Heart left ventricle (tissue), 16 donors: ENCODE results near the gene ABCB9. TPM values are rescaled to one million over a fixed set of nuclear protein-coding genes. Genes with fewer than 3 reads are reported as not detected.
A peak's percentile ranks its signal among the peaks of the same experiment; 100 is the strongest.

Source experiments
- ATAC-seq, 4 donors: fragments of 200-7000 bp; cut with Tn5 transposase; one replicate each; pipeline ENCODE4 v1.9.1; 2020 to 2022; ENCODE audit warnings: moderate library complexity in 4 of 4, mild to moderate bottlenecking in 3 of 4, moderate number of reproducible peaks in 1 of 4
- DNase-seq, 5 donors: peaks; one replicate each; pipeline ENCODE4 v3.0.0-alpha.2; 2020
- H3K27ac ChIP-seq, 12 donors: fragments of 200-600 bp; sonication (generic) in 4 of 12; one replicate each; pipeline versions ENCODE4 v1.5.0 to v1.8.0; 2016 to 2022; ENCODE audit warnings: mild to moderate bottlenecking in 2 of 12
- H3K27me3 ChIP-seq, 9 donors: fragments of 200-600 bp; sonication (generic) in 2 of 9; one replicate each; pipeline versions ENCODE4 v1.5.1 to v1.8.0; 2016 to 2022; ENCODE audit warnings: mild to moderate bottlenecking in 3 of 9
- H3K36me3 ChIP-seq, 9 donors: fragments of 200-600 bp; sonication (generic) in 2 of 9; one replicate each; pipeline versions ENCODE4 v1.5.0 to v1.8.0; 2018 to 2022; ENCODE audit warnings: mild to moderate bottlenecking in 2 of 9
- H3K4me1 ChIP-seq, 12 donors: fragments of 200-600 bp; sonication (generic) in 4 of 12; one replicate each; pipeline versions ENCODE4 v1.5.0 to v1.8.0; 2016 to 2022; ENCODE audit warnings: mild to moderate bottlenecking in 3 of 12
- H3K4me3 ChIP-seq, 12 donors: fragments of 200-600 bp; sonication (generic) in 4 of 12; one replicate each; pipeline versions ENCODE4 v1.5.0 to v1.8.0; 2017 to 2022; ENCODE audit warnings: mild to moderate bottlenecking in 9 of 12, moderate library complexity in 4 of 12
- H3K9me3 ChIP-seq, 12 donors: fragments of 200-600 bp; sonication (generic) in 4 of 12; one replicate each; pipeline versions ENCODE4 v1.5.0 to v1.8.0; 2016 to 2022; ENCODE audit warnings: mild to moderate bottlenecking in 1 of 12
- CTCF ChIP-seq, 12 donors: fragments of 200-600 bp; sonication (generic) in 4 of 12; IDR thresholded peaks; one replicate each; pipeline versions ENCODE4 v1.5.0 to v1.8.0; 2018 to 2022; ENCODE audit warnings: antibody characterized with exemption in 12 of 12, mild to moderate bottlenecking in 5 of 12
- POLR2A ChIP-seq, 2 donors: fragments of 450-650 bp; IDR thresholded peaks; one replicate each; pipeline ENCODE4 v1.6.1; 2017; ENCODE audit warnings: antibody characterized with exemption in 2 of 2, mild to moderate bottlenecking in 2 of 2, moderate library complexity in 2 of 2
- WGBS, 4 donors: extraction: QIAGEN DNeasy Blood & Tissue Kit in 2 of 4; methylation state at CpG; one replicate each; pipeline versions ENCODE4 v1.1.5 to v1.1.7; 2013 to 2018; 5-methylcytosine and 5-hydroxymethylcytosine counted together
- intact Hi-C, 10 donors: fragments of 100-400 bp; cut with DNase I; formaldehyde crosslinking; loops; one replicate each; pipeline versions ENCODE4 v1.11.1 to v1.14.2; 2022
- polyA plus RNA-seq, 2 donors: library from polyadenylated mRNA; stranded (reverse); fragments of 200-250 nt; gene quantifications; one replicate each; pipeline ENCODE4 v1.2.3, GENCODE V29; 2013
- total RNA-seq, 9 donors: library from RNA; depleted of rRNA in 2 of 9; stranded (reverse); fragments of >200 nt in 2 of 9; fragmentation: NEBNext Ultra II Directional in 3 of 9; extraction: Animal tissue kit (Norgen Biotek cat#: 25700) in 3 of 9; gene quantifications; one replicate each; pipeline versions ENCODE4 v1.1.0 to v1.2.4, GENCODE V29; 2016 to 2023
- donor health status: ischemic (EF 13 %, LVEDD 7.1; RV severe dilation, severe dysfunction).
- donor health status: healthy with polysubstance abuse.
- donor health status: DM: no; HTN: yes; CAD: no.
- donor health status: DM: no; HTN: no; CAD: no.
- donor health status: ischemic (EF 25% LVEDD 6.9; RV normal size, moderate dysfunction).
- donor health status: ischemic (EF 25% LVEDD 5.7; RV mildly dilated, moderate dysfunction).
- donor health status: healthy.
- donor health status: DM: yes; HTN: yes; CAD: no.
- donor health status: ischemic (EF 35%, LVEDD 5.7; RV mildly dilated, moderate dysfunction).
- donor health status: nonischemic (EF 11% LVEDD 7.7; RV severe dilation, severe dysfunction).
- donor health status: DM: yes; HTN: yes; CAD: no.
- donor health status: PGD.
- donor health status: ischemic (EF 29% LVEDD 5.4; RV normal size, mild dysfunction).
- donor health status: nonischemic (EF 23%, LVEDD 6.1; RV moderate dilation, normal function).

Gene ABCB9
- total and polyA plus RNA-seq, 11 donors, result 3.1 to 8.6 (median 4.6) TPM

DNA sequence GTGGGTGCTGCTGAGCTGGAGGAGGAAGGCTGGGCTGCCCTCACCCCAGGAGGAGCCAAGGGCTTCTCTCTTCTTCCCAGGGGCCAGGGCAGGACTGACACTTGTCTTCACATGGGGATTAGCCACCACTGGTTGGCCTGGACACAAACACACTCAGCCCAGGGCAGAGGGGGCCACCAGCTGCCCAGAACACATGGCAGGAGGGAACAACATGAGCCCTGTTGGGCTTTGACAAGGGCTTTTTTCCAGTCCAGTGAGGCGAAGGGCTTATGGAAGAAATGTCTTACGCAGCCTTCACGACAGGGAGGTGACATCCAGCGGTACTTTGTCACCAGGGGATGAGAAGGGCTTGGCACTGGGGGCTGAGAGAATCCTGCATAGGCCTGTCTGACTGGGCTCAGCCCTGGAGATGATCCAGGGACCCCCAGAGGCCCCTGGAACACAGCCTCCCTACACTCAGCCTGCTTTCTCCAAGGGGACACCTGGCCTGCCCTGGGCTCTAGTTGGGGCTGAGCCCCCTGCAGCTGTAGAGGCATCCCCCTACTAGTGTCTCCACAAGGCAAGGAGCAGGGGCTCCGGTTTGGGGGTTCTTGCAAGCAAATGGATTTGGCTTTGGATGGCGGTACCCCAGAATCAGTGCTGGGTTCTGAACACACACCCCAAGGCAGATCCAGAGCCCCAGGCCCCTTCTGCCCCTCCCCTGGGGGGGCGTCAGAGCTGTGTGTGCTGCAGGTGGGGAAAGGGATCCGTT, 33.1 kb upstream of the ABCB9 start:
- DNase-seq (peak in 1 of 5 donors; percentile 11), ATAC-seq (no peak)

GRCh38 chr12:122998316-122998715, 32.1 kb upstream of the ABCB9 start:
- Histone ChIP-seq H3K4me1 (peaks cover 0 to 27% (median 4%) of the 10 kb centered on the region in 12 donors), H3K4me3 (no peak overlapping the region), H3K27me3 (no peaks in the 10 kb centered on the region), H3K9me3 (no peaks in the 10 kb centered on the region), H3K27ac (no peak overlapping the region), H3K36me3 (peaks cover 0 to 56% (median 27%) of the 10 kb centered on the region in 9 donors)
- intact Hi-C loops, result no loop called here
- ATAC-seq, result no peak
- WGBS, 4 donors, result 78 to 97% (median 86%) methylated on average over 4 of the region's 4 CpGs
- TF ChIP-seq CTCF (IDR thresholded peaks at IDR 0.05) (no peak), POLR2A (IDR thresholded peaks at IDR 0.05) (no peak)
- peak in 1 of 5 donors; percentile 43 for DNase-seq

More for the DNA sequence above, 33.1 kb upstream of the ABCB9 start:
- WGBS, 4 donors, result 88 to 93% (median 91%) methylated on average over 5 to 8 of the region's 8 CpGs
- H3K9me3 ChIP-seq, result no peaks in the 10 kb centered on the region
- TF ChIP-seq CTCF (IDR thresholded peaks at IDR 0.05), result no peak
- TF ChIP-seq POLR2A (IDR thresholded peaks at IDR 0.05), result no peak
- no peak overlapping the region for H3K27ac ChIP-seq
- peaks cover 0 to 27% (median 4%) of the 10 kb centered on the region in 12 donors for H3K4me1 ChIP-seq
- H3K27me3 ChIP-seq, result no peaks in the 10 kb centered on the region
- no peak overlapping the region for H3K4me3 ChIP-seq
- H3K36me3 ChIP-seq, result peaks cover 0 to 65% (median 33%) of the 10 kb centered on the region in 9 donors
- intact Hi-C loops, result no loop called here

DNA sequence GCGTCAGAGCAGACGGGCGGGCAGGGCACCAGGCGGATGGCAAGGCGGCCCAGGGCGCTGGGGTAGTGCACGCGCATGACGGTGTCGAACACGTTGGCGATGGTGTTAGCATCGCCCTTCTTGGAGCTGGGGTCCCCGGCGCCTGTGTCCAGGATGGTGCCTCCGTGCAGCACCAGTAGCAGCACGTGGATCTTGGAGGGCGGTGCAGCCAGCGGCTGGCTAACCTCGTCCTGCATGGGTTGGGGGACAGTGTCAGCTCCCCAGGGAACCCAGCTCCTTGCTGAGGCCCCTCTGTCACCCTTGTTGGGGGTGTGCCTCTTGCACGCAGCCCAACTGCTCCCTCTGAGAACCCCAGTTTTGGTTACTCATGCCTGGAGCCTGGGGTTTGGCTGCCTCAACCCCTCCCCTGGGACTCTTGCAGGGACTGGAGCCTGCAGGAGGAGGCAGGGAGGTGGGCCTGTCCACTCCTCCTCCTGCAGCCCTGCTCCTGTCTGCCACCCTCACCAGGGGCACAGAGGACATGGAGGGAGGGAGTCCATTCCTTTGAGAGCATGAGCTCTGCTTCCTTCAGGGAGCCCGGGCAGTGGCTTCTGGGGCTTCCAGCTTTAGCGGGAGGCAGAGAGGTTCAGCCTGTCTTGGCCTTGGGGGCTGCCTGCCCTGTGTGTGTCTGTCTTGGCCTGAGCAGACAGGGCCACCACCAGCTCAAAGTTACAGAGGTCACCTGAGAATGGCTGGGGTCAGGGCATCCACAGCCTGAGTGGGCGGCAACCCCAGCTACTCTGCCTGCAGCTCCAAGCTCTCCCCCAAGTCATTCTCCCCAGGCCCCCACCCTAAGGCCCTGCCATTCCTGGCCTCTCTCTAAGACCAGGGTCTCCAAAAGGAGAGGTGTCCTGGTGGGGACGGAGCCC, 31.3 kb upstream of the ABCB9 start:
- TF ChIP-seq CTCF (IDR thresholded peaks at IDR 0.05) (no peak), POLR2A (IDR thresholded peaks at IDR 0.05) (no peak)
- Histone ChIP-seq H3K27ac (no peak overlapping the region), H3K9me3 (no peaks in the 10 kb centered on the region), H3K4me1 (peaks cover 0 to 27% (median 4%) of the 10 kb centered on the region in 12 donors), H3K36me3 (peaks cover 0 to 55% (median 27%) of the 10 kb centered on the region in 9 donors), H3K27me3 (no peaks in the 10 kb centered on the region), H3K4me3 (no peak overlapping the region)
- DNase-seq (peak in 1 of 5 donors; percentile 50), ATAC-seq (no peak)
- intact Hi-C loops, result no loop called here
- WGBS, 4 donors, result 93 to 96% (median 94%) methylated on average over 2 to 25 of the region's 25 CpGs
